Stimulated activated CD8-positive, alpha-beta memory T cell treated with anti-CD3 and anti-CD28 coated beads, Interleukin-12 subunit alpha, Interleukin-12 subunit beta, amount 100 ng/mL, for 24 hours (primary cell): ENCODE measurements around the gene MT1H.
A peak's percentile ranks its signal among the peaks of the same experiment; 100 is the strongest.

ENCODE experiments used
- DNase-seq: peaks from one replicate; pipeline ENCODE4 v3.0.0-alpha.2; 2020; ENCODE audit errors: extremely low read depth

The MT1H gene

GRCh38 chr16:56636616-56637413 is 32.8 kb upstream of the MT1H start:
- no peak for DNase-seq

GRCh38 chr16:56637814-56638750 is 31.5 kb upstream of the MT1H start, which contains the start of gene MT1A:
TSS of gene MT1A (plus strand) at chr16:56638666. CDS start at chr16:56638739, 73 bp downstream.
- DNase-seq, result no peak

GRCh38 chr16:56639045-56639444 is 30.6 kb upstream of the MT1H start:
- no peak for DNase-seq

- no peak for DNase-seq
Measured at GRCh38 chr16:56640076-56640475, 29.5 kb upstream of the MT1H start.

- DNase-seq, result no peak
Measured at GRCh38 chr16:56641166-56641565, 28.4 kb upstream of the MT1H start.

- DNase-seq, result peak; percentile 44
Measured at GRCh38 chr16:56643080-56643778, 26.4 kb upstream of the MT1H start.

- no peak for DNase-seq
Measured at GRCh38 chr16:56643833-56644232, 25.8 kb upstream of the MT1H start.

GRCh38 chr16:56645311-56645710 is 24.3 kb upstream of the MT1H start:
- DNase-seq, result no peak

- no peak for DNase-seq
Measured at GRCh38 chr16:56645838-56646237, 23.8 kb upstream of the MT1H start.

GRCh38 chr16:56647641-56648431 is 21.8 kb upstream of the MT1H start:
- no peak for DNase-seq

GRCh38 chr16:56649271-56649670 is 20.3 kb upstream of the MT1H start:
- no peak for DNase-seq

GRCh38 chr16:56649820-56650219 is 19.8 kb upstream of the MT1H start:
- DNase-seq, result no peak

- DNase-seq, result no peak
Measured at GRCh38 chr16:56651586-56651985, 18.0 kb upstream of the MT1H start, which contains the start of gene MT1B. TSS of gene MT1B (plus strand) at chr16:56651886. CDS start at chr16:56651954, 68 bp downstream.

- DNase-seq, result no peak
Measured at GRCh38 chr16:56652600-56652999, 17.0 kb upstream of the MT1H start.

GRCh38 chr16:56653218-56653617 is 16.4 kb upstream of the MT1H start:
- DNase-seq, result no peak

- peak; percentile 41 for DNase-seq
Measured at GRCh38 chr16:56657555-56658326, 11.9 kb upstream of the MT1H start, which contains the start of gene MT1F. TSS of gene MT1F (plus strand) at chr16:56657959. CDS start at chr16:56658059, 100 bp downstream.

- DNase-seq, result no peak
Measured at GRCh38 chr16:56658327-56658875, 11.2 kb upstream of the MT1H start.

- DNase-seq, result no peak
Measured at GRCh38 chr16:56662357-56663354, 7.0 kb upstream of the MT1H start.

GRCh38 chr16:56664506-56664905 is 5.1 kb upstream of the MT1H start:
- DNase-seq, result no peak
